ENCODE measurements around the gene PPM1B. TPM values are rescaled to one million over a fixed set of nuclear protein-coding genes. Genes with fewer than 3 reads are reported as not detected.
A peak's percentile ranks its signal among the peaks of the same experiment; 100 is the strongest.

PPM1B gene
- total and polyA plus RNA-seq, 9 of the 15 experiments (the other 6 are each of a cell fraction or from before 2014, with no cell fraction given), result 8.9 to 44.0 (median 28.6) TPM

GRCh38 chr2:44267269-44267795 lies 98.7 kb downstream of the PPM1B start (continued):
- no peak for TF ChIP-seq ZNF785 (CRISPR knock-in tag; IDR thresholded peaks at IDR 0.05)
- no peak for TF ChIP-seq CCAR2 (IDR thresholded peaks at IDR 0.05; ENCODE audit: low read depth, low read length)
- no peak for TF ChIP-seq RBFOX2 (IDR thresholded peaks at IDR 0.05; ENCODE audit: low read depth, low read length)

GRCh38 chr2:44267796-44268648 lies 99.3 kb downstream of the PPM1B start:
- peaks cover 0 to 4% of the 10 kb centered on the region in 2 experiments; a peak in 1 of 5 replicates for H3K4me1 ChIP-seq (replicated peaks in 1 of 2; ENCODE audit: control insufficient read depth in 2 of 2, insufficient read depth in 2 of 2, low read length in 2 of 2)
- no TSS peak for BruUV-seq (replicated peaks)
- H3K27me3 ChIP-seq (ENCODE audit: control insufficient read depth in 2 of 2, insufficient read depth in 2 of 2, low read length in 2 of 2), result no peaks in the 10 kb centered on the region
- H3K4me2 ChIP-seq (ENCODE audit: insufficient read depth, low read length), result no peak overlapping the region
- ChIA-PET CTCF (ENCODE audit: low intra/inter-chr PET ratio) (no interaction called here), POLR2A (interaction anchor here (1.9 kb wide), 1 partner anchor 14 kb away, joined by 6 read pairs; no protein-coding TSS in a partner anchor)
- no peak overlapping the region for H3K4me3 ChIP-seq
- in situ Hi-C loops (cut with MboI), result no loop called here
- DNase-seq (ENCODE audit: extremely low read depth in 1 of 4, low spot score in 3 of 4) (peak in 1 of 4 experiments; percentile 6), FAIRE-seq (peak; percentile 40), ATAC-seq (no peak)
- no peaks in the 10 kb centered on the region for H4K20me1 ChIP-seq (replicated peaks; ENCODE audit: control insufficient read depth, insufficient read depth, low read length)
- H3K9me3 ChIP-seq (replicated peaks; ENCODE audit: control insufficient read depth, insufficient read depth, low read depth, low read length), result no peaks in the 10 kb centered on the region
- no peak overlapping the region for H3K9ac ChIP-seq (ENCODE audit: insufficient read depth in 1 of 2, low read depth in 2 of 2, low read length in 2 of 2)
- H2AFZ ChIP-seq (ENCODE audit: low read depth, low read length), result no peak overlapping the region
- H3K9me1 ChIP-seq (ENCODE audit: control insufficient read depth, insufficient read depth, low read length), result no peaks in the 10 kb centered on the region
- no peaks in the 10 kb centered on the region for H3K36me3 ChIP-seq (ENCODE audit: control insufficient read depth, insufficient read depth, low read length)
- 19% methylated on average over 7 of the region's 7 CpGs for WGBS (ENCODE audit: insufficient coverage, low coverage, missing lambda C conversion rate)
- intact Hi-C loops (cut with micrococcal nuclease), result no loop called here
- no peak overlapping the region for H3K27ac ChIP-seq (ENCODE audit: extremely low read depth, low read depth, low read length)
- H3K79me2 ChIP-seq (ENCODE audit: control insufficient read depth, insufficient read depth, low read length), result no peaks in the 10 kb centered on the region
- TF ChIP-seq ATF3 (IDR thresholded peaks at IDR 0.05) (peak; percentile 89), ATF3 (CRISPR knock-in tag; conservative IDR thresholded peaks at IDR 0.05) (no peak), HIVEP1 (CRISPR knock-in tag; IDR thresholded peaks at IDR 0.05) (no peak), ATF7 (IDR thresholded peaks at IDR 0.05) (peak; percentile 93), SMAD4 (CRISPR knock-in tag; conservative IDR thresholded peaks at IDR 0.05) (no peak), MLX (CRISPR knock-in tag; conservative IDR thresholded peaks at IDR 0.05) (no peak)

Measured in K562 (cell line).